ENCODE results near the gene RPL27A.

RPL27A gene

DNA sequence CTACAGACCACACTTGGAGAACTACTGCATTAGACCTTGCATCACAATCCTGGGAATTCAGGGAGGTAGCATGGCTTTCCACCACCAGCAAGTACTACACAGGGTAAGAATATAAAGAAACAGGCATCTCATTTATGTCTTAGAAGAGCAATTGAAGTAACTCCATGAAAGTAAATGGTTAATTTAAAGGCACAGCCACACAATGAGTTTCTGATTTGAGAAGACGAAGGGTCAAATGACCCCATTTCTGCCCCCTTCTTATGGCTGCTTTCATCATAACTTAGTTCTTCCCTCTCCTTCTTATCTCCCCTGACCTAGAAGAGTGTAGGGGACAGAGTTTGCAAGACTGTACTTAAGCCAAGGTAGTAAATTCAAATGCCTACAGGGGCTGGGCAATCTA, 6.1 kb upstream of the RPL27A start:
- DNase-seq, result no peak

DNA sequence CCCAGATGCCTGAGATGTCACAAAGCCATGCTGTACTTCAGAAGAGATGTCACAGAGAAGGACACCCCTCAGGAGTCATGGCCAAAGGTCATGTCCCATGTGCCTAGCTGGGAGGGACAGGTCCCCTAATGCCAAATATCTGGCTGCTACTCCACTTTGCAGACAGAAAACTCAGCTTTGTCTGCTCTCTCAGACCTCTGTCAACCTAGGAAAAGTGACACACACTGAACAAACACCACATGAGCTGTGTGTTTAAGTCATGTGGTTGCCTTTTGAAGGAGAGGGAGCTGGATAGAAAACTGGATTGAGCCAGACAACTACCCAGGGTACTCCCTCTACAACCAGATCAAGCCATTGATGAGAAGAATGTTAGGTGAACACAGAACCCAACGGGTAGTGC, 3.6 kb upstream of the RPL27A start:
- no peak for DNase-seq

DNA sequence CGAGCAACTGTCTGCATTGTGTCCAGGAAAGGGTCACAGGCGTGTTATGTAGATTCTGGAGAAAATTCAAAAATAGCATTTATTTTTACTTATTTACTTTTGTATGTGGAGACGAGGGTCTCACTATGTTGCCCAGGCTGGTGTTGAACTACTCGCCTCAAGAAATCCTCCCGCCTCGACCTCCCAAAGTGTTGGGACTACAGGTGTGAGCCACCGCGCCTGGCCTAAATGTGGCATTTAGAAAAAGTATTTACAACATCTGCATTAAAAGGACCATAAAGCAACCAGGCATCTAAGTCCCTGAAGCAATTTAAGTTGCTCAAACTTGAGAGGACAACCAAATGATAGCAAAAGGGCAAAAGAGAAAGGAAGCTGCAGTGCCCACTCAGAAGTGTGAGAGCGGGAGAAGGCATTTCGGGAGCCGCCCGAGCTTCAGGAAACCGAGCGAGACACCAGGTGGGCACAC, 722 bp upstream of the RPL27A start:
- no peak for DNase-seq

DNA sequence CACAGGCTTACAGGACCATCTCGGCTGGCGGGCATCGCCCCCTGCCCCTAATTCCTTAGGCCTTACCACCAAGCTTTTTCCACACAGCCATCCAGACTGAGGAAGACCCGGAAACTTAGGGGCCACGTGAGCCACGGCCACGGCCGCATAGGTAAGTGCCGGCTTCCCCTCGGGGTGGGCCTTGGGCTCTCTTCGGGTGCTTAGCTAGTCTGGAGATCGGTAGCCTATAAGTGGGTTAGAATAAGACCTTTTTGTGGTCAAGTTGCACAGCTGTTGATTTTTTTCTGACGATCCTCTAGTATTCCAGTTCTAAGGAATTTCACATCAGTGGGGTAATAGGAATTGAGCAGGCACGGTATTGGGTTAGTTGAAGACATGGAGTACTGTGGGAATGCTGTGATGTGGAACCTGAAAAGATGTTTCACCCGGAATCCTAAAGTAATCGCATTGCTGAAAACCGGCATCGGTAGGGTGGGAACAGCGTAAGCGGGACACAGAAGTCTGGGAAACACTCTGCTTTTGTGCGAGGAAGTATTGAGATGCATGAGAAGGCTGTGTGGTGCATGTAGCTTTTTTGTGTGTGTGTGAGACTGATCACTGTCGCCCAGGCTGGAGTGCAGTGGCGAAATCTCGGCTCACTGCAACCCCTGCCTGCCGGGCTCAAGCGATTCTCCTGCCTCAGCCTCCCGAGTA, 669 bp downstream of the RPL27A start:
- no peak for DNase-seq

DNA sequence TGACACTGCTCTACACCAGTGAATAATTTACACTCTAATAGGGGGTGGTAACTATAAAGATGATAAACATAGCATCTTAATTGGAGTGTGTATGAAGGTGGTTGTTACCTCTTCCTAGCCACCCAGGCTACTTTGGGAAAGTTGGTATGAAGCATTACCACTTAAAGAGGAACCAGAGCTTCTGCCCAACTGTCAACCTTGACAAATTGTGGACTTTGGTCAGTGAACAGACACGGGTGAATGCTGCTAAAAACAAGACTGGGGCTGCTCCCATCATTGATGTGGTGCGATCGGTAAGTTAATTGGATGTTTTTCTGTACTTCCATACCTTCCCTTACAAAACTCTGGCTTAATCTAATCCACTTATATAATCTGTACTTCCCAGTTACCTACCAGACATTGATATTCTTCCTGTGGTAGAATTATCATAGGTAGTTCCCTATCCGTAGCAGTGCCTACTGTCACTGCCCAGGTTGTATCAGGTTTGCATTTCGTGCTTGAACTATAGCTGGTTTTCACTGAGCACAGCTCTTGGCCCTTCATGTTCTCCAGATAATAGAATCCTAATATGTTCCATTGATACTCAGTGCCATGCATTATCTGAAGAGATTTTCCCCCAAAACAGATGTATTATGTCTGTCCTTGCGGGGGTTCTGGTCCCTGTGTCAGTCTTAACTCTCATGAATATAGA, 2.2 kb downstream of the RPL27A start:
- no peak for DNase-seq

DNA sequence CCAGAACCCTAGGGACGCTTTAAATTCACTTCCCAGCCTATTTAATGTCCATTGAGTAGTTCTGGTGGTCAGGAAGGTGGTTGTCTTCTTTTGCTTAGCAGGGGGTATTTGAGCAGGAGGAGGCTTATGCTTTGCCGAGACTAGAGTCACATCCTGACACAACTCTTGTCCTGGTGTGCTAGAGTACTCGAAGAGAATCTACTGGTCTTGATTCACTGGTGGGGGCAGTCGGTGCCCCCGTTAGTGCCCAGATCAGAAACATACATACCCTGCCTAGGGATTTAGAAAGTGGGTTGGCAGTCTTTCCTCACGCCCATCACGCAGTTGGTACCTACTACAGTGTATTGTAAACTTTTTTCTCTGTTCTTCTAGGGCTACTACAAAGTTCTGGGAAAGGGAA, 2.7 kb downstream of the RPL27A start:
- DNase-seq, result no peak

DNA sequence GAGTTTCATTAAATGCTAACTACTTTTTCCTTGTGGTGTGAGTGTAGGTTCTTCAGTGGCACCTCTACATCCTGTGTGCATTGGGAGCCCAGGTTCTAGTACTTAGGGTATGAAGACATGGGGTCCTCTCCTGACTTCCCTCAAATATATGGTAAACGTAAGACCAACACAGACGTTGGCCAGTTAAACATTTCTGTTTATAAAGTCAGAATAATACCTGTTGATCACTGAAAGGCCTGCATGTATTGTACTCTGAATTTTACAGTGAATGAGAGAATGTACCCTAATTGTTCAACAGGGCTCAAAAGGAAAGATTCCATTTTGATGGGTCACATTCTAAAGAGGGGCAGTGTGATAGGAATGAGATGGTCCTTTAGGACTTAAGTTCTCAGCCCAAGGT, 3.2 kb downstream of the RPL27A start:
- DNase-seq, result no peak

DNA sequence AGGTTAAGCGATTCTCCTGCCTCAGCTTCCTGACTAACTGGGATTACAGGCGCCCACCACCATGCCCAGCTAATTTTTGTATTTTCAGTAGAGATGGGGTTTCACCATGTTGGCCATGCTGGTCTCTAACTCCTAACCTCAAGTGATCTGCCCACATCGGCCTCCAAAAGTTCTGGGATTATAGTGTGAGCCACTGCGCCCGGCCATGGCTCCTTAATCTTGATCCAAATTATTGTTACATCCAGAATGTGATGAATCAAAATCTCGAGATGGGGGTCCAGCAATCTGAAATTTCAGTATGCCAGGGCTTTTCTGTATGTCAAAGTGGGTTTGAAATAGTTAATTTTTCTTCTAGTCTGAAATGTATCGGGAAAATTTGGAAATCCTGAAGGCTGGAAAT, 3.7 kb downstream of the RPL27A start:
- DNase-seq, result no peak

DNA sequence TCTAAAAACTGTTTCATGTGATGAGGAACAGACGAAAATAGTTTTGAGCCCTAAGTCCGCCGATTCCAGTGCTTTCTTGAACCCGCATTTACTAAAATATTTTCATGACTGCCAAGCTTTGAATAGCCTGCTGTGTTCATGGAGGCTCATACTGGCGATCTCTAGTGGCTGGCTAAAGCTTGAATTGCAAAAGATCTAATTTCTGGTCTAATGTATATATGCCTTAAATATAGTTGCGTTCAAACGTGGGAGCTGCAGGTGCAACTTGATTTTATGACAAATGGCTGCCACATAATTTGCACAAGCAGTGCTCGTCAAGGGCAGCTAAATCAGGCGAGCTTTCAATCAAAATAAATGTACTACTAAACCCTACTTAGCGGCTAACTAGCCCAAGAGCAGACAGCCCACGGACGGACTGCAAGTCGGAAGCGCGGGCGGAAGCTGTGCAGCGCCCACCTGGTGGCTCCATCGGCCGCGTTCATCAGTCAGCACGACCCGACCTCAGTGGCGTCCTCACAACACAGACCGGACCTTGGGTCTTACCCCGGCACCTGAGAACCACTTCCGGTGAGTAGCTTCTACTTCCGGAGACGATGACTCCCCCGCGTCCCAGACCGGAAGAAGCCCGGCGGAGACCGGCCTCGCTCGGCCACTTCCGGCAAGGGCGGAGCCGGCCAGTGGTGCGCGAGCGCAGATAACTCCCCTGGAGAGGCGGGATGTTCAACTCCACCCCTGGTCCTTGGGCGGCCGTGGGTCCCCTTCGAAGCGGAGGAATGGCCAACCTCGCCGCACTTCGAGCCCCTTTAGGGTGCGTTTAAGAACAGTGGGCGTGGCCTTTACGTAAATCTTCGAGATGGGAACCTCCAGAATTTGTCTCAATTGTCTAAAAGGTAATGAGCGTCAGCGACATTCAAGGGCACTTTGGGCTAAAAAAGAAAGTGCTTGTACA, 6.1 kb downstream of the RPL27A start:
- peak; percentile 95 for DNase-seq

DNA sequence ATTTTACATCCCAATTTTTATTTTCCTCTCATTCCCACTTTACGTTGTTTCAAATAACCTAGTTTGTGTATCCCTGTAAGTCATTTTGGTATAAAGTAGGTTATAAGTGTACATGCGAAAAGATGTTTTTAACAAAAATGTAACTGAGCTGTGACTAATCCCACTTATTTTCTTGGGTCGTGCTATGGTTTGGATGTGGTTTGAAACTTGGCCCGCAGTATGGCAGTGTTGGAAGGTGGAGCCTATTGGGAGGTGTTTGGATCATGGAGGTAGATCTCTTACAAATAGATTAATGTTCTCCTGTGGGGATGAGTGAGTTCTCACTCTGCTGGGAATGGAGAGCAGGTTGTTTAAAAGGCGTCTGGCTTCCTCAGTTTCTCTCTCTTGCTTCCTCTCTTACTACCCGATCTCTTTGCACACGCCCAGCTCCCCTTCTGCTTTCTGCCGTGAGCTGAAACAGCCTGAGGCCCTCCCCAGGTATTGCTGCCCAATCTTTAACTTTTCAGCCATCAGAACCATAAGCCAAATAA, 7.2 kb downstream of the RPL27A start:
- peak; percentile 58 for DNase-seq

DNA sequence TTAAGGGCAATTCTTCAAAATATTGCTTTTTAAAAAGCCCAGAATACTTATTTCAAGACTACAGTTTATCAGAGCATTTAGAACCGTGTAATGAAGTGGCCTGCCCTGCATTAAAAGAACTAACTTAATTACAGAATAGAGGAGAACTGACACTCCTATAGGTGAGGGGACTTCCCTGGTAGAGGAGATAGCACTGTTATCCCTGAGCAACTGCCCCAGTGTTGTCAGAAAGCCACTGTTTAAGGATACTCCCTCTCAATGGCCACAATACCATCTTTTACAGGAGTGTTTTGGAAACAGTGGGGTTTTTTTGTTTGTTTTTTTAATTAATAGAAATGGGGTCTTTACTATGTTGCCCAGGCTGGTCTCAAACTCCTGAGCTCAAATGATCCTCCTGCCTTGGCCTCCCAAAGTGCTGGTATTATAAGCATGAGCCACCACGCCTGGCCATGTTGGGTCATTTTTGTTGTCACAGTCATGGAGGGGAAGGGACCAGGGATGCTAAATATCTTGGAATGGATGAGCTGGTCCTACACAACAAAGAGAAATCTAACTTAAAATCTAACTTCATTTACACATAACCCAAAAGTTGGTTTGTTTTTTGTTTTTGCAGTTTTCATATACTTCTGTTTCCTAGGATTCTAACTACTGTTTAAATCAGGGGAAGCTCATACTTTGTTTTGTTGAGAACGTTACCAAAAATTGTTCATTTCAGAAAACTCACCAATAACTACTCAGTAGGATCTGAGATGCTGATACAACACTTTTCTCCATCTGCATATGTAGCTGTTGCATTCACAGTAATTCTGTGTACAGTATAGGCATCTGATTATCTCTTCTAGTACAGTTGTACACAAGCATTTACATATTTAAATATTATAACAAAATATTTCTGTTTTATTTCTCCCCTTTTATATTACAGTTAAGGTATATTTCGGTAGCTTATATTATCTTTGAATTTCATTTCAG, 8.1 kb downstream of the RPL27A start:
- DNase-seq, result no peak

DNA sequence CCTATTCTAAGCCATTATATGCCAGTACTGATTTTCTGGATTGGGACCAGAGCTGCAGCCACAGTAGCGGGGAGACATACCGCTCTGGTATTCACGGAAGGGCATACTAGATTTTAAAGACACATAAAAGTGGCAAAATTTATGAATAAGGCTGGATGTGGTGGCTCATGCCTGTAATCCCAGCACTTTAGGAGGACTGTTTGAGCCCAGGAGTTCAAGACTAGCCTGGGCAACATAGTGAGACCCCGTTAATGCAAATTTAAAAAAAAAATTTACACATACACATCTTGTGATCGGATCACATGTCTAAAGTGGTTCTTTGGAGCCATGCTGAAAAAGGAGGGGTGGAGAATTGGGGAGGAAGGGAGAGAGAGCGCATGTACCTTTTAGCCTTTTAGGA, 9.0 kb downstream of the RPL27A start:
- no peak for DNase-seq

DNA sequence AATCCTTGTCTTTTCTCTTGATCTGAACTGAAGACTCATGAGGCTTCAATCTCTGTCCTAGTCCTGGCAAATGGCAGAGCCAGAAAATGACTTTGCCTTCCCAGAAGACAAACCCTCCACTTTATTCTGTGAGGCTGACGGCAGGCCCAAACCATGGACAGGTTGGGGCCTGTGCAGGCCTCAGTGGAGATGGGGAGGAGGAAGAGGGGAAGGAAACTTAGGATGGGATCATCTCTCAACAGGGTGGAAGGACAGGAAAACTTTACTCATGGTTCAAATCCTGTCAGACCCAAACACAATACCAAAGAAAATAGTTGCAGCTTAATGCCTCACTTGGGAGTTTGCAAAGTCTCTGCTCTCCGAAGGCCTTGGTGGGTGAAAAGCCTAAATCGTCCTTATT, 9.8 kb downstream of the RPL27A start:
- no peak for DNase-seq

DNA sequence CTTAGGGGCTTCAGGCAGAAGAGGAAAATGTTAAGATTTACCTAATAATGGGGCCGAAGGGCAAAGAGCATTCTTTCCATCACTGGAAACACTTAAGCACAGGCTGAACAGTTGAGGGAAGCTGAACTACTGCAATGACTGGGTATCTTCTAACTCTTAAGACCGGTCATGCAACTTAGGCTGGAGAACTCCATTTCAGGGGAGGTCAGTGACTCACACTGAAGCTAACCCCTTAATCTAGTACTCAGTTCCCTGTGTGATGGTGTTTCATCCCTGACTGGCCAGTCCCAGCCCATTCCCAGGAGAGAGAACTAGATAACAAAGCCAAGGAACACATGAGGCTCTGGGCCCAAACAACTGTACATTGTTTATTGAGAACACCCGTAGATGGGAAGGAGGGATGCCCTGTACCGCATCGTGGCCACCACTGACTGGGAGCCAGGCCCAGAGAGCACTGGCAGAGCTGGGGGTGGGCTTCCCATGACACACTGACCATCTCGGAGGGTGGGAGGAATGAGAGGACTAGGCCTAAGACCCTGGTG, 10.5 kb downstream of the RPL27A start:
- no peak for DNase-seq

DNA sequence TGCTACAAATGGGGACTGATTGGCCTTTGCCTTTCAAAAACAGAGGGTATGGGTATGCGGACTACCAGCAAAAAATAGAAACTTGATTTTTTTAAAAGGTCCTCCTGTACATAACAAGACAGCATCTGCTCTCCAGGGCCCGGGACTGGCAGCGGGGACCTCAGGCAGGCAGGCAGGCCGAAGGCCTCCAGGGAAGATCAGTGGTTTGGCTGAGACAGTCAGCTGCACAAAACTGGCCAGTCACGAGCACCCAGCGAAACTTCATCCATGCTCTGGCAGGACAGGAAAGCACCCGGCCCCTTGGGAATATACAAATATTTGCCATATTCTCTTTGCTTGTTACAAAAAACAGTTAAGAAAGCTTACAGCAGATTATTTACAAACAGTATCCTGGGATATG, 11.0 kb downstream of the RPL27A start:
- no peak for DNase-seq

DNA sequence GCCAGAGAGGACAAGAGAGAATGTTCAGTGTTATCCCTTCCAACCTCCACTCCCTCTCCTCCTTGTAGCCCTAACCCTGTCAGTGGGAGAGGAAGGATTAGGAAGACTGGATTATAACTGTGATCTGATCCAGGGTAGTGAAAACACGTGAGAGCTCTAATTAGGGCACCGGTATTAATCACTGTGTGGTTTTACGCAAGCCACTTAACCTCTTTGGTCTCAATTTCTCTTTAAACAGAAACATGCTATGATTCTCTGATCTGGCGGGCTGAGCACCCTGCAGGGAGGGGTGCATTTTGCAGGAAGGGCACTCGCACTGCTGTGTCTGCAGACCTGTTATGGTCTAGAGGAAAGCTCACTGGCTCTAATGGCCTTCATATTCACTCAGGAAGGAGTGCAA, 11.5 kb downstream of the RPL27A start:
- DNase-seq, result no peak

DNA sequence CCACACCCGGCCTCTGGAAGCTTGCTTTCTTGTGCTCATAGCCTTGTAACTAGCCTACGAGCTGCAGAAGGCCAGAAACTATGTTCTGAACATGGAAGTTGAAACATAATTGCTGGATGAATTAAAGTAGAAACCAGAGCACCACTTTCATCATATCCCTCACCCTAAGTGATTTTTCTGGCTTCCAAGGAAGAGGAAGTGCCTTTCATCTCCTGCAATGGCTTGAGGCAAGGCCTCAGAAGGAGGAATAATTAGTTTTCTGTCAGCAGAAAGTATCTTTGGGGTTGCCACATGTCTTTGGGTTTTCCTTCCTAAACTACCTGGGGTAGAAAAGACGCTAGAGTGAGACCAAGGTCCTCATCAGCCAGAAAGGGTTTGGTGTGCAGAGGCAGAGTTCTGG, 14.5 kb downstream of the RPL27A start:
- DNase-seq, result no peak

DNA sequence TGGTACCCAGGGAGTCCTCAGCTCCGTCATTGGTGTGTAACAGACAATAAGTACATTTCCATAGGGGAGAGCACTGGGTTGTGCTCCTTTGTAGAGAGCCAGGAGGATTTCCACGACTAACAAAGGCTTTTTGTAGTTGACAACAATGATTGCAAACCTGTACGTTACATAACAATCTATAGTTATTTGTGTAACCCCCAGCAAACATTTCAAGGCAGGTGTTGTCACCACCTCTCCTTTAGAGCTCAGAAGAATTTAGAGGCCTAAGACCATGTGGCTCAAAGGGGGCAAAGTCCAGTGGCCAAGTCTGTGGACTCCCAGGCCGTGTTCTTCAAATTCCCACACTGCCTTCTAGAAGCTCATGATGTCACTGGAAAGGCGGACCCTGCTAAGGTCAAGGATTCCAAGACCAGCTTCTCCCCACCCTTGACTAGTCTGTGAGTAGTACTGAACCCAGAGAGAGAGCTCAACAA, 15.8 kb downstream of the RPL27A start:
- no peak for DNase-seq

DNA sequence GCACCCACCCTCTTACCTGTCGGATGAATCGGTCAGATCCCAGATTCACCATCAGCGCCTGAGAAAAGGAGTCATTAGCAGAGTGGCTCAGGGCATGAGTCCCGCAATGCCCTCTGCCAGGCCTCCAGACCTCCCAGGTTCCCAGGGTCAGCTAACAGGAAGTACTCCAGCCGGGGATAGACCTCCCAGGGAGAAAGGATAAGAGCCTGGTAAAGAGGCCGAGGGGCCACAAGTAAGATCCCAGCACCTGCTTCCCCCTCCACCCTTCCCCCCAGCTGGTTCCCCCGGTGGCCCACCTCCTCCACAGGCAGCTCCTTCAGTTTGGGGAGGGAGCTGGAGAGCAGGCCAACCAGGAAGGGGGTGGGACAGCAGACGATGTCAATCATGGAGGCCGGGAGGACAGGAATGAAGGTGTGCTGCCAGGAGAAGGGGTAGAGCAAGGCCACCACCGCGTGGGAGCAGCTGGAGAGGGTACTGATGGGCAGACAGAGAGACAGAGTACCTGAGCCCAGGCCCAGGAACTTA, 16.4 kb downstream of the RPL27A start:
- no peak for DNase-seq

DNA sequence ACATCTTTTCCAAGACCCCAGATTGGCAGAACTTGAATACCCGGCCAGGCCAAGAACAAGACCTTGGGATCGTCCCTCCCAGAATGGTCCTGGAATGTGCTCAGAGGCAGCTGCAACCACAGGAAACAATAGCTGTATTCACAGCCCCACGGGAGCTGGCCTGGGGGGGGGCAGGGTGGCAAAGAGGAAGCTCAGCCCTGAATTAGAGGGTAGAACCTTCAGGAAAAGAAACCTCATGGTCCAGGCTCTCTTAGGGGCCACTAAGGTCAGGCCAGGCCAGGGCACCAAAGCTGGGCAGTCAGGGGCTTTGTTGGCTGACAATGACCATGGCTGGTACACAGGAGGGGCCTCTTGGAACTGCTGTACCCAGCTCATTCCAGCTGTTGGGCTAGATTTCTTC, 17.3 kb downstream of the RPL27A start:
- peak; percentile 72 for DNase-seq

DNA sequence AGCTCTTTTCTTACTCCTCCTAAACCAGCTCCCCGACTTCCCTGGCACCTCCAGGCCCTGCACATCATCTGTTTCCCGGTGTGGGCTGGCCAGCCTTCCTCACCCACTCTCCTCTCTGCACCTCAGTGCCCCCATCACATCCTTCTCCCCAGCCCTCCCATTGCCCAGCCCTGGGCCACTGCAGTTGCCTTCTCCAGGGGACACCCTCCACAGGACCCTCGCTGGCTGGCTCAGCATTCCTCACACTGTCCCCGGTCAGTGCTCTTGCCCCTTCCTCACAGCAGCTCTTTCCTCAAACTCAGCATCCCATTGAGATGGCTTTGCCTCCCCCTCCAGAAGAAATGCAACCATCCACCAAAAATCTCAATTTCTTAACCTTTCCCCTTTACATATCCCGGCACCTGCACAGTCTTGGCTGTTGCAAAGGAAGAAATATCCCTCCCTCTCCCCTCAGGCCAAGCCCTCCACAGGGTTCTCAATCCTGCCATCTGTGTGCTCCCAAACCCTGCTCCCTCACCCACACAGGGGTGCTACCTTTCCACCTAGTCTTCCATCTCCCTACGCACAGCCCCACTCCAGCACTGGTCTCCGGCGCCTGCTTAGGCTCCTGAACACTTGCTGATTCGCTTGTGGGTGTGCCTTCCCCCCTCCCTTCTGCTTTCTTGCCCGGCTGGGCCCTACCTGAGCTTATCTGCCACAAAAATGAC, 19.5 kb downstream of the RPL27A start:
- no peak for DNase-seq
